GM08714 (cell line): ENCODE measurements around the gene PDLIM1.

Experiments used
- H3K4me3 ChIP-seq: fragments of 200-500 bp; sonication (Bioruptor generic); 2 replicates; pipeline ENCODE4 v1.5.1; 2014; ENCODE audit warnings: mild to moderate bottlenecking, low read length, inconsistent platforms
- ZNF274 ChIP-seq: IDR thresholded peaks from 2 replicates; pipeline ENCODE4 v1.6.1; 2012; ENCODE audit warnings: mild to moderate bottlenecking, low read depth, low read length

Gene PDLIM1

GRCh38 chr10:95276367-95277200 is 14.2 kb downstream of the PDLIM1 start:
- H3K4me3 ChIP-seq: no peak overlapping the region
- TF ChIP-seq ZNF274: no peak

DNA sequence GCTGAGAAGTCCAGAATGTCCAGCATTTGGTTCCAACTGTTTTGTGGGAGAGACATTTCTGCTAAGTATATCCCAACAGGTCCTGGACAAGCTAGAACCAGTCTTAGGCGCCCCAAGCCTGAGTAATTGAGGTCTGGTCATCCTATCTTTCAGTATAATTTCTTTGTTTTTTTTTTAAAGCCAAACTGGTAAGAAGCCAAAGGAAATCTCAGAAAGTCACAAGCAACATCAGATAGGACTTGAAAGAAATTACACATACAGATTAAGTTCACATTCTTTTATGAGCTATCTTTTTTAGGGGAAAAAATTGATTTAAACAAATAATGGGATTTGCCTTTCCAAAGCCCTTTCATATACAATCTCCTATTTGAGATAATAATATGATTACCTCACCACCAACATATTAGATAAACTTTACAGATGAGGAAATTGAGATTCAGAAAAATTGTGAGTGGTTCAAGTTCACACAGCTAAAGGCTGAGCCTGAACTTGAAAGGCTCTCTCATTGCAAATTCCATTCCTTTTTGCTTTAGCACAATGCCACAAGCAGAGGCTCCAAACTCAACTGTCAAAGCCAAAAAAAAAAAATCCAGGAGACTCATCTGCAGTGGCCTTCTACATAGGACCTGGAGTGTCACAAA is 15.0 kb downstream of the PDLIM1 start:
- H3K4me3 ChIP-seq: no peak overlapping the region
- no peak for TF ChIP-seq ZNF274

DNA sequence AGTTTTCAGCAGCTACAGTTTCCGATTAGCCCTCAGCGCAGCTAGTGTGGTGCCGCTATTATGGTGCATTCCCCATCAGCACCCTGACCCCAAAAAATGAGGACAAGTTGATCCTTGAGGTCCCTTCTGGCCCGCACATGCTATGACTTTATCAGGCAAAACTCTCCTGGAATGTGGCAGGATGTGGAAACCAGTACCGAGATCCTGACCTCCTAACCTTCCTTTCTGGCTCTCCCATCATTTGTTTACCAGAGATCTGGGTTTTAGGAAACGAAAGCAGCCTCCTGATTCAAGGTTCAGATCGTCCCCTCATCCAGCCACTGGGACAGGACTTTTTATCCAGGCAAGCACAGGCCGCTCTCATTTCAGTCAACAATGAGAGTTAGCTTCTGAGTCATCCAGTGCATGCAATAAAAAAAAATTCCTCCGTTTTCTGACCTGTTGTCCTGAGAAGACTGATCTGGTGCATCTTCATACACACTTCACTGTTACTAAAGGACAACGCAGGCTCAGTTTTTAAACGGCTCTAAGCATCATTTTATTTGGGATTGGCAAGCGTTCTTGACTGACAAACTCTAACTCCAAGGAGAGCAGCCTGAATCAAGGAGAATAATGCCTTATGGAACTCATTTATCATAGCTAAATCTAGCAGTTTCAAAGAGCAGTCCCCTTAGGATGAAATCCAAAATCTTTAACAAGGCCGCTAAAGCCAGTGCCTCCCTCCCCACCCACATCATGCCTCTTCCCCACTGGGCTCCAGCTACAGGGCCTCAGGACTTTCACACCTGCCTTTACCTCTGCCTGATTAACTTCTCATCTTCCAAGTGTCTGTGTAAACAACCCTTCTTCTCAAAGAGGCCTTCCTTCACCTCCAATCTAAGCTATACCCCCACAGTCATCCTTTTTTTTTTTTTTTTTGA is 17.1 kb downstream of the PDLIM1 start:
- no peak overlapping the region for H3K4me3 ChIP-seq
- no peak for TF ChIP-seq ZNF274

GRCh38 chr10:95268438-95268837 is 22.4 kb downstream of the PDLIM1 start:
- H3K4me3 ChIP-seq: no peak overlapping the region
- no peak for TF ChIP-seq ZNF274

DNA sequence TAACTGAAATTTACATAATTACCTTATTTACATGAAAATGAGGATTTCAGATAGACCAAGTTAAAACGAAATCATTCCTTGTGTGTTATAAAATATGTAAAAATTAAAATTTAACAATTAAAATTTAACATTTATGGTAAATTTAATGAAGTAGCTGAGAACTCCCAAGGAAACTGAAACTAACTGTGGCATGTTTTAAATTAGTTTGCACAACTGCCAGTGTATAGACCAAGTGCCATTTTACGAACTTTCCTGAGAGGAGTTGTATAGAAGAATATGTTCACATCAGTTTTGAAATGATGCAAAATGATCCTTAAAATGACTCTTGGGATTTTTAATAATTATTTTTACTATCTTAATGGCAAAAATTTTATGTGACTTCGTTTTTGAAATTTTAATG is 23.6 kb downstream of the PDLIM1 start:
- no peak overlapping the region for H3K4me3 ChIP-seq
- no peak for TF ChIP-seq ZNF274

DNA sequence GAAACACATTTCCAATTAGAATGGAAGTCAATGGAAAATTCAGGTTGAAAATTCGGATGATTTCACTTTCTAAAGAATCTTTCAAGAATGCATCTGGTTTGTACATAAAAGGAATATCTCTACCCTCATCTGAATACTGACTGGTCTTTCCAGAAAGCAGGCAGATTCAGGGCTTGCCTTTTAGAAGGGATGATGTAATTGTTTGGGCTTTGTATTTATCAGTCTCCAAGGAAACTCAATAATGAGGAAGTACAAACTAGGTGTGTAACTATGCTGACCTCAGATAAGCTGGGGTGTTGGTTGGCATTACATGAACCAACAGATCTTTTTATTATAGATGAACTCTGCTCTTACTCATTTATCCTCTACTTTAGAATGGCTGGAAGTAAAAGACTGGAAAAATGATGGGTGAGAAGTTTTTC is 24.1 kb downstream of the PDLIM1 start:
- no peak overlapping the region for H3K4me3 ChIP-seq
- TF ChIP-seq ZNF274: no peak

GRCh38 chr10:95265572-95265971 is 25.2 kb downstream of the PDLIM1 start:
- no peak for TF ChIP-seq ZNF274
- no peak overlapping the region for H3K4me3 ChIP-seq

DNA sequence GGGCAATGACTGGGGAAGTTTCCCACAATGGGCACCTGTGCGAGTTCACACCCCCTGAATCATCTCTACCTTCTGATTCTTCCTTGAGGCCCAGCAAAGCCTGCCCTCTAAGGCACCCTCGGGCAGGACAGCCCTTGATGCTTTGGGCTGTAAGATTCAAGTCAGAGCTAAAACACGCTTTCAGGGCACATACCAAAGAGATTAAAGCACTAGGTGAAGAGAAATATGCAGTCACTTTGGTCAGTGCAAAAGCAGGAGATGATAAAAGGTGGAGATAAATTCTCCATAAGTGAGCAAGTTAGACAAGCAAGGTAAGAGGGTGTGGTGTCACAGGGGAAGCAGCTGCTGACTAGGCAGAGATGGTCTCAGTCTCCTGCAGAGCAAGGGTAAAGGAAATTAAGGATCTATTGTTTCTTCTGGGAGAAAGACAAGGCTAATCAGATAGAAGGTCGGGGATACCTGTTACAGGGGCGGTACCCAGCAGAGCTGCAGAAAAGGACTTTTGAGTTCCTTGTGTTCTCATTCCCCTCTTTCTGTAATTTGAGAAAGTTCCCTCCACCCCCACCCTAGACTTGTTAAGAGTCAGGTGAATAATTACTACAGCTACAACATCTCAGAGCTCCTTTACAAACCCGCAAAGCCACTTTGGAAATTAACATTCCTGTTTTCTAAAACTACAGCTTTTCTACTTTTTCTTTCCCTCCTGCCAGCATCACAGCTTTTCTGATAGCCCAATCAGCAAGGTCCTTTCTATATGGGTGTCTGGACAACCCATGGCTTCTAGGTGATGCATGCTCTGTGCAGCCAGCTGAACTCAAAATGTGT is 26.4 kb downstream of the PDLIM1 start:
- no peak overlapping the region for H3K4me3 ChIP-seq

DNA sequence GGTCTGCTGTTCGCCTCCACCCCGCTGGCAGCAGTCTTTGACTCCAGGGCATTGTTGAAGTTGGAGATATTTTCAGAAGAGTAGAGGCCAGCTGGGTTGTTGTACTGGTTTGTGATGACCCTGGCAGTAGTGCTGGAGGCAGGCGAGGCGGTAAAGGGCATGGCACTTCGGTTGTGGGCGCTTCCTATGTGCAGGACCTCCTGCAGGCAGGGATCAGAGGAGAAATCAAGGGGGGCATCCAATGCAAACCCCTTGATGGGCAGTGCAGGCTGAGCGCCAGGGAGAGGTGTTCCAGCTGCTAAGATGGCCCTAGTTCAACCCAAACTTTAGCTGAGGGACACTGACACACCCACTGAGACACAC is 27.0 kb downstream of the PDLIM1 start:
- no peak for TF ChIP-seq ZNF274
- H3K4me3 ChIP-seq: no peak overlapping the region

More for the DNA sequence above, 26.4 kb downstream of the PDLIM1 start:
- TF ChIP-seq ZNF274: no peak

- TF ChIP-seq ZNF274: no peak
- no peak overlapping the region for H3K4me3 ChIP-seq
These were observed 27.9 kb downstream of the PDLIM1 start for GRCh38 chr10:95262763-95263518.

- no peak overlapping the region for H3K4me3 ChIP-seq
- no peak for TF ChIP-seq ZNF274
These were observed 28.9 kb downstream of the PDLIM1 start for GRCh38 chr10:95261926-95262325.

DNA sequence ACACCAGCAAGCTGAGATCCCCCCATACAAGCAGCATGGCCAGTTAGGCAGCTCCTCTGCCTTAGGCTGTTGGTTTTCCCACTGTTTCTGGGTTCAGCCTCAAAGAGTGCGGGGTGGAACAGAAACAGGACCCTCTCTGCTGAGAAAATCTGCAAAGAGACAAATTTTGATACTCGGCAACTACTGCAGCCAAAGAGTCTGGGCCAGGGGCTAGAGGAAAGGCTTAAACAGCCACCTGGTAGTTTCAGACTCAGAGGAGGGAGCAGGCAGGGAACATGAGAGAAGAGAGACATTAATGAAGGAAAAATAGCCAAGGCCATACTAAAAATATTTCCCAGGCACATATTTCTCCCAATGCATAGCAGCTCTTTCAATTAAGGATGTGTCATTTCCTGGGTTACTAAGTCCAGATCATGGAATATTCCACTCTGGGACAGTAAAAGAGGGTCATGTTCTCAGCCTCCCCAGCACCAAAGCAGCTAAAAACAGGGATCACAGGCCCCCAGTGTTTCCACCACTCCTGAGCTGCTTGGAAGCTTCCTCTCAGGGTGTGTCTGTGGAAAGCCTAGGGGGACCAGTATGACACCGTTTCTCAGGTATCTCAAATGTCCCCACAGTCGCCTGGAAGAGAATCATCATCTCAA is 29.8 kb downstream of the PDLIM1 start:
- no peak for TF ChIP-seq ZNF274
- no peak overlapping the region for H3K4me3 ChIP-seq
